OCI-LY3 (cell line): Measurements from ENCODE around the gene TALDO1.

Source experiments
- H2AFZ ChIP-seq: fragments of 200-600, 300-600 bp; shearing (Covaris generic); 2 replicates; pipeline ENCODE4 v1.6.0; 2014; ENCODE audit warnings: antibody characterized with exemption, low read depth, low read length
- H3K27ac ChIP-seq: fragments of 200-600, 300-600 bp; sonication (generic); 2 replicates; pipeline ENCODE4 v1.5.1; 2014; ENCODE audit warnings: mild to moderate bottlenecking, low read length, moderate library complexity, mixed read lengths
- H3K27me3 ChIP-seq: fragments of 200-600, 300-600 bp; sonication (generic); 2 replicates; pipeline ENCODE4 v1.6.1; 2014; ENCODE audit warnings: low read depth, low read length, mixed read lengths
- H3K36me3 ChIP-seq: fragments of 200-600, 300-600 bp; sonication (generic); replicated peaks from 2 replicates; pipeline ENCODE3; 2014; ENCODE audit warnings: low read depth, low read length, mixed read lengths
- H3K4me1 ChIP-seq: fragments of 300-600, 200-600 bp; sonication (generic); 2 replicates; pipeline ENCODE4 v1.6.1; 2014; ENCODE audit warnings: low read length, mixed read lengths
- H3K4me2 ChIP-seq: fragments of 200-600, 300-600 bp; sonication (generic); 2 replicates; pipeline ENCODE4 v1.6.1; 2014; ENCODE audit warnings: low read length, mixed read lengths
- H3K4me3 ChIP-seq: fragments of 300-600, 200-600 bp; sonication (generic); 2 replicates; pipeline ENCODE4 v1.5.1; 2014; ENCODE audit warnings: antibody characterized with exemption, mild to moderate bottlenecking, low read length, moderate library complexity
- H3K79me2 ChIP-seq: fragments of 300-600, 200-600 bp; shearing (Covaris generic); 2 replicates; pipeline ENCODE4 v1.6.1; 2014; ENCODE audit warnings: mild to moderate bottlenecking, low read length, mixed read lengths
- H3K9ac ChIP-seq: fragments of 300-600, 200-600 bp; shearing (Covaris generic); 2 replicates; pipeline ENCODE4 v1.6.0; 2014; ENCODE audit warnings: mild to moderate bottlenecking, low read length, moderate library complexity
- H3K9me3 ChIP-seq: fragments of 200-600, 300-600 bp; shearing (Covaris generic); 2 replicates; pipeline ENCODE4 v1.6.1; 2014; ENCODE audit warnings: low read length, mixed read lengths; ENCODE audit not compliant: insufficient read depth
- H4K20me1 ChIP-seq: fragments of 200-600, 300-600 bp; sonication (generic); 2 replicates; pipeline ENCODE4 v1.6.1; 2016; ENCODE audit warnings: low read length, mixed read lengths; ENCODE audit not compliant: insufficient read depth
- EZH2phosphoT487 ChIP-seq: fragments of 200-600 bp; shearing (Covaris generic); IDR thresholded peaks from 2 replicates; pipeline ENCODE4 v1.6.1; 2018; ENCODE audit warnings: antibody characterized with exemption, mixed run types, low read depth
- TF ChIP-seq, protein P1 (sequence below): fragments of 200-600, 300-600 bp; sonication (generic); IDR thresholded peaks from 2 replicates; pipeline ENCODE4 v1.5.1; 2014; ENCODE audit warnings: antibody characterized with exemption, low read length, low read depth

Gene TALDO1

GRCh38 chr11:811446-812245 lies 64.4 kb downstream of the TALDO1 start:
- H3K4me1 ChIP-seq = peaks cover 21% of the 10 kb centered on the region
- H4K20me1 ChIP-seq = peaks cover 26% of the 10 kb centered on the region
- H3K27me3 ChIP-seq = no peaks in the 10 kb centered on the region
- peaks cover 53% of the 10 kb centered on the region for H3K79me2 ChIP-seq
- H3K27ac ChIP-seq = peak overlapping the region; percentile 87
- TF ChIP-seq, protein P1, sequence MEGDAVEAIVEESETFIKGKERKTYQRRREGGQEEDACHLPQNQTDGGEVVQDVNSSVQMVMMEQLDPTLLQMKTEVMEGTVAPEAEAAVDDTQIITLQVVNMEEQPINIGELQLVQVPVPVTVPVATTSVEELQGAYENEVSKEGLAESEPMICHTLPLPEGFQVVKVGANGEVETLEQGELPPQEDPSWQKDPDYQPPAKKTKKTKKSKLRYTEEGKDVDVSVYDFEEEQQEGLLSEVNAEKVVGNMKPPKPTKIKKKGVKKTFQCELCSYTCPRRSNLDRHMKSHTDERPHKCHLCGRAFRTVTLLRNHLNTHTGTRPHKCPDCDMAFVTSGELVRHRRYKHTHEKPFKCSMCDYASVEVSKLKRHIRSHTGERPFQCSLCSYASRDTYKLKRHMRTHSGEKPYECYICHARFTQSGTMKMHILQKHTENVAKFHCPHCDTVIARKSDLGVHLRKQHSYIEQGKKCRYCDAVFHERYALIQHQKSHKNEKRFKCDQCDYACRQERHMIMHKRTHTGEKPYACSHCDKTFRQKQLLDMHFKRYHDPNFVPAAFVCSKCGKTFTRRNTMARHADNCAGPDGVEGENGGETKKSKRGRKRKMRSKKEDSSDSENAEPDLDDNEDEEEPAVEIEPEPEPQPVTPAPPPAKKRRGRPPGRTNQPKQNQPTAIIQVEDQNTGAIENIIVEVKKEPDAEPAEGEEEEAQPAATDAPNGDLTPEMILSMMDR = peak; percentile 21; the same call in 1 of the 2 replicates
- TF ChIP-seq EZH2phosphoT487 = no peak
- no peaks in the 10 kb centered on the region for H3K9me3 ChIP-seq
- H3K9ac ChIP-seq = peak overlapping the region; percentile 94
- no peak overlapping the region for H2AFZ ChIP-seq
- H3K36me3 ChIP-seq = peaks cover 39% of the 10 kb centered on the region
- peak overlapping the region; percentile 94 for H3K4me3 ChIP-seq
- H3K4me2 ChIP-seq = peak overlapping the region; percentile 96

- no peak for TF ChIP-seq EZH2phosphoT487
- TF ChIP-seq, protein P1 = no peak
- no peak overlapping the region for H2AFZ ChIP-seq
- H3K4me3 ChIP-seq = no peak overlapping the region
- H3K4me2 ChIP-seq = no peak overlapping the region
- H3K27me3 ChIP-seq = no peaks in the 10 kb centered on the region
- no peak overlapping the region for H3K9ac ChIP-seq
- peaks cover 26% of the 10 kb centered on the region for H4K20me1 ChIP-seq
- peaks cover 39% of the 10 kb centered on the region for H3K36me3 ChIP-seq
- H3K4me1 ChIP-seq = peaks cover 21% of the 10 kb centered on the region
- no peak overlapping the region for H3K27ac ChIP-seq
- H3K9me3 ChIP-seq = no peaks in the 10 kb centered on the region
- peaks cover 53% of the 10 kb centered on the region for H3K79me2 ChIP-seq
These were observed 65.1 kb downstream of the TALDO1 start for GRCh38 chr11:812390-812789.

DNA sequence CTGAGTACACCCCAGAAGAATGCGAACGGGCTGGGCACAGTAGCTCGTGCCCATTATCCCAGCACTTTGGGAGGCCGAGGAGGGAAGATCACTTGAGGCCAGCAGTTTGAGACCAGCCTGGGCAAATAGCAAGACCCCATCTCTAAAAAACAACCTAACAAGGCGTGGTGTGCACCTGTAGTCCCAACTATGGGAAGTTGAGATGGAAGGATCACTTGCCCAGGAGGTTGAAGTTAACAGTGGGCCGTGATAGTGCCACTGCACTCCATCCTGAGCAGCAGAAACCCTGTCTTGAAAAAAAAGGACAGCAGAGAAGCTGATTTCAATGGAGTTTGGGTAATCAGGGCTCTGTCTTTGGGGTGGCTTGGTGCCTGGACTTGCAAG lies 65.8 kb downstream of the TALDO1 start:
- Histone ChIP-seq H3K79me2 (peaks cover 47% of the 10 kb centered on the region), H3K27ac (no peak overlapping the region), H3K36me3 (peaks cover 39% of the 10 kb centered on the region), H3K9ac (no peak overlapping the region), H3K9me3 (no peaks in the 10 kb centered on the region), H3K27me3 (no peaks in the 10 kb centered on the region), H3K4me3 (no peak overlapping the region), H2AFZ (no peak overlapping the region), H3K4me1 (peaks cover 18% of the 10 kb centered on the region), H3K4me2 (no peak overlapping the region), H4K20me1 (peaks cover 26% of the 10 kb centered on the region)
- TF ChIP-seq, protein P1 = no peak
- no peak for TF ChIP-seq EZH2phosphoT487

DNA sequence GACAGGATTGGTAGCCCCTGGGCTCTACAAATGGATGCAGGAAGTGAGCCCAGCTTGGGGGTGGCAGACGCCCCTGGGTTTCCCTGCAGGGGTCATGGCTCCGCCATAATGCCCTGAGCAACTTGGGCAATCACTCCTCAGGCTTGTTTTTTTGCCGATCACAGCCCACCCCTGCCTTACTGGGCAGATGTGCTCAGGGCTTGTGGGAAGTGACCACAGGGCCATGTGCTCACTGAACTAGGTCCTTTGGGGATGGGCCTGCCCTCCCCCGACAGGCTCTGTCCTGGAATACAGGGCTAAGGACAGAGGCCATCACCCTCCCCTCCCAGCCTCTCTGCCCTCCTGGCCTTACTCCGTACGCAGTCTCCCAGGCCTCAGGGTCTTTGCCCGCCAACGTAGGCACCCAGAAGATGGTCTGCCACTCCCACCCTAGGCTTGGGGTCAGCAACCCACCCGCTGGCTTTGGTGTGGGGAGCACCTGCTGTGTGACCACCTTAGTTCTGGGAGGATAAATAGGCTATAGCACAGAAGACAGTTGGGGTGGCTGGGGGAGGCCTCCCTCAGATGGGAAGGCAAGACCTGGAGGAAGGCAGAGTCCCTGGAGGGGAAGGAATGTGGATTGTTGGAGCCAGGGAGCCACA lies 66.3 kb downstream of the TALDO1 start:
- no peak overlapping the region for H3K4me2 ChIP-seq
- H3K9ac ChIP-seq = no peak overlapping the region
- H3K27me3 ChIP-seq = no peaks in the 10 kb centered on the region
- H3K4me1 ChIP-seq = peaks cover 15% of the 10 kb centered on the region
- no peak overlapping the region for H3K4me3 ChIP-seq
- H3K79me2 ChIP-seq = peaks cover 43% of the 10 kb centered on the region
- H3K36me3 ChIP-seq = peaks cover 39% of the 10 kb centered on the region
- H3K27ac ChIP-seq = no peak overlapping the region
- no peaks in the 10 kb centered on the region for H3K9me3 ChIP-seq
- peaks cover 26% of the 10 kb centered on the region for H4K20me1 ChIP-seq
- no peak overlapping the region for H2AFZ ChIP-seq
- TF ChIP-seq, protein P1 = no peak
- TF ChIP-seq EZH2phosphoT487 = no peak
